Measurements from ENCODE around the gene RFX1.
A peak's percentile ranks its signal among the peaks of the same experiment; 100 is the strongest.

Gene RFX1

DNA sequence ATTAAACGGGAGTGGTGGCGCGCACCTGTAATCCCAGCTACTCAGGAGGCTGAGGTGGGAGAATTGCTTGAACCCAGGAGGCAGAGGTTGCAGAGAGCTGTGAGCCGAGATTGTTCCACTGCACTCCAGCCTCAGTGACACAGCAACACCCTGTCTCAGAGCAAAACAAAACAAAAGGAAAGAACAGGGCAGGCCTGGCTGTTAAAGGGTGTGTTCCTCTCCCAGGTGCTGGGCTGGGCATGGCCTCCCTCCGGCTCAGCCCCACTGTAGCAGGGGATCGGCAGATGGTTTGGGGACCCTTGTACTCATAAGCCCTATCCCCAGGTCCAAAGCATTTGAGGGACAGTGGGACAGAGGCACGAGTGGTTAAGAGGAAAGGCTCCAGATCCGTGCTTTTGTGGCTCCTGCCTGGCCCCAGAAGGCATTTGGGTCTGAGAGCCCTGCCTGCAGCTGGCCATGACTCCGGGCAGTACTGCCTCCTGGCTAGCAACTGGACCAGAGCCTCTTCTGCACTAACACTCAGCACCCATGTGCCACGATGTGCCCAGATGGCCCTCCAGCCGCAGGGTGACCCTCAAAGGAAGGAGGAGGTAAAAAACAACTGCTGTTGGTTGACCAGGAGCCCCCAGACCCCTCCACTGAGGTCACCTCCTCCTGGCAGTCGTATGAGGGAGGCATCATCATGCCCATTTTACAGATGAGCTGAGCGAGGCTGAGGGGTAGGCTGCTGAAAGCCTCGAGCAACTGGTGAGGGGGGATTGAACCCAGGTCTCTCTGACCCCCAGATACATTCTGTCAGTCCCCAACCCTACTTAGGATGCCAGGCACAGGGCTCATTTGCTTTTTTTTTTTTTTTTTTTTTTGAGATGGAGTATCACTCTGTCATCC, 10.0 kb downstream of the RFX1 start:
- DNase-seq: no peak

DNA sequence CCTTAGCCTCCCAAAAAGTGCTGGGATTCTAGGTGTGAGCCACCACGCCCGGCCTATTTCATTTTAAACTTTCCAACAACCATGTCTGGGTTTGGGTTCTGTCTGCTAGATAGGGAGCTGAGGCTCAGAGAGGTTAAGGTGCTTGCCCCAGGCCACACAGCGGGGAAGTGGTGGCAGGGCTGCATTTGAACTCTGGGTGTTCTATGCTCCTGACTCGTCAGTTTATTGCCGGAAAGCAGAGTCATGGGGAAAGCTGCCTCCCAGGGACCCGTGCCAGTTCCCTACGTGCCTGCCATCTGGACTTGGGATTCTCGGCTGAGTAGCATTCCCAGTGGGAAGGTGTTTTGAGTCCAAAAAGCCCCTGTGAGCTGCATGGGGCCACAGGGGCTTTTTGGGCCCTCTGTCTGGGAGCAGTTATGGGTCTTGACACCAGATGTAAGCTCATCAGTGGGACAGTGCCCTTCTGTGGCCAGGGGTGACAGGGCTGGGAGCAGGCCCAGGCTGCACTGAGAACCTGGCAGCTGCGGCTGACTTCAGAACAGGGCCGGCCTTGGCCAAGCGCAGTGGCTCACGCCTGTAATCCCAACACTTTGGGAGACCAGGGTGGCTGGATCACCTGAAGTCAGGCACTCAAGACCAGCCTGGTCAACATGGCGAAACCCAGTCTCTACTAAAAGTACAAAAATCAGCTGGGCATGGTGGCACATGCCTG, 10.9 kb downstream of the RFX1 start:
- DNase-seq: no peak

DNA sequence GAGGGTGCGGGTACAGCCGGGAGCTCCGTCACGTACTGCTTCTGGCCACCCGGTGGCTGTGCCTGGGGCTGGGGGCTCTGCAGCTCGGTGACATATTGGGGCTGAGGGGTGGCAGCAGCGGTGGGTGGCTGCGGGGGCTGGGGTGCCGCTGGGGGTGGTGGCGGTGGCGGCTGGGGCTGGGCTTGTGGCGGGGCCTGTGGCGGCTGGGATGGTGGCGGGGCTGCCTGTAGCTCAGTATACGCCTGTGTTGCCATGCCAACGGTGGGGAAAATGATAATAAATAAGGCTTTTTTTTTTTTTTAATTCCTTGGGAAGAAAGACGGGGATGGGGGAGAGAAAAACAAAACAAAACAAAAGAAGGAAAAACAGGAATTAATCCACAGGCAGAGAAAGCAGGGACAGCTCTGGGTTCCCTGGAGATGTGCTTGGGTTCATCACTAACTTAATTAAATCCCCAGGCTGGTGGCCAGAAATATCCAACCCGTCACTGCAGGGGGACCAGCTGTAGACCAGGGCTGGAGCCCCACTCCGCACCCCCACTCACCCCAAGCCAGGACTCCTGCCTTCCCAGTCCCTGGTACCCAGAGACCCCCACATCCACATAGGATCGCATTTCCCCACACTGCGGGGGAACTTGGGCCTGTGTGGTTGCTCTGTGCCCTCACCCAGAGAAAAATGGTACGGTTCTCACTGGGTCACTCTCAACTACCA, 12.4 kb downstream of the RFX1 start:
- DNase-seq: no peak

DNA sequence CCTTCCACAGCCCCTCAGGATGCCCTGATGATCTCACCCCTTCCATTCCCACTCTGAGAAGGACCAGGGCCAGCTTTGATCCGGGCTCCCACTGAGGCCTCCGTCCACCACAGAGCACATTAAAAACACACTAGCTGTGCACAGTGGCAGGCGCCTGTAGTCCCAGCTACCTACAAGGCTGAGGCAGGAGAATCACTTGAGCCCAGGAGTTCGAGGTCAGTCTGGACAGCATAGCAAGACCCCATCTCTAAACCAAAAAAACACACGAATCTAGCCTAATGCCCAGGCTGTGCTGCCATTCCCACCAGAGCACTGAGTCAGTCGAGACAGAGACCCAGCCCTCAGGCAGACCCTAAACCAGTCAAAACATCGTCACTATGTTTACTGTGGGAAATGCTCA, 14.1 kb downstream of the RFX1 start:
- no peak for DNase-seq

DNA sequence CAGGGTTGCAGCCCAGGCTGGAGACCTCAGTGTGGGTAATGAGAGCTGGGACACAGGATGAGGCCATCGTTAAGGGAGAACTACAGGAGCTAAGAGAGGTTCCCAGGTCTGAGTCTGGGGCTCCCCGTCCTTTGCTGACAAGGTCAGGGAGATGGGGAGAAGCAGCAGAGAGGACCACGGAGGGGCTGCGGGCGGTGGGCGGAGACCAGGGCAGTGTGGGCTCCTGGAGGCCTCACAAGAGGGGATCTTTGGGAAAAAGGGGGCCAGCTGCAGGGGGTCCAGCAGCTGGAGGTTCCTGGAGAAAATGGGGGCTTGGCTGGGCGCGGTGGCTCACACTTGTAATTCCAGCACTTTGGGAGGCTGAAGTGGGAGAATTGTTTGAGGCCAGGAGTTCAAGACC, 16.0 kb downstream of the RFX1 start:
- no peak for DNase-seq

DNA sequence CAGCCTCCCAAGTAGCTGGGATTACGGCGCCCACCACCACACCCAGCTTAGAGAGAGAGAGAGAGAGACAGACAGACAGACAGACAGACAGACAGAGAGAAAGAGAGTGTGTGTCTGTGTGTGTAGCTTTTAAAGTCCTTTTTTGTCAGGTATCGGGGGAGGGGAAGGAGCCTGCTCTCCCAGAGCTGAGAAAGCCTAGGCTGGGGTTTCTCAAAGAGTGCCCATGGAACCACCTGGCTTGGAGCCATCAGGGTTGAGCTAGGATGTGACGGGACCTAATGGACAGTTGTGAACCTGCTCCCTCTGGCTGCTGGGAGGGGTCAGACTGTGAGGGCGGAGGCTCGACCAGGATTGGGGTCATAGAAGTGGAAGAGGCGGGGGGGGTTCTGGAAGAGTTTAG, 16.6 kb downstream of the RFX1 start:
- no peak for DNase-seq

DNA sequence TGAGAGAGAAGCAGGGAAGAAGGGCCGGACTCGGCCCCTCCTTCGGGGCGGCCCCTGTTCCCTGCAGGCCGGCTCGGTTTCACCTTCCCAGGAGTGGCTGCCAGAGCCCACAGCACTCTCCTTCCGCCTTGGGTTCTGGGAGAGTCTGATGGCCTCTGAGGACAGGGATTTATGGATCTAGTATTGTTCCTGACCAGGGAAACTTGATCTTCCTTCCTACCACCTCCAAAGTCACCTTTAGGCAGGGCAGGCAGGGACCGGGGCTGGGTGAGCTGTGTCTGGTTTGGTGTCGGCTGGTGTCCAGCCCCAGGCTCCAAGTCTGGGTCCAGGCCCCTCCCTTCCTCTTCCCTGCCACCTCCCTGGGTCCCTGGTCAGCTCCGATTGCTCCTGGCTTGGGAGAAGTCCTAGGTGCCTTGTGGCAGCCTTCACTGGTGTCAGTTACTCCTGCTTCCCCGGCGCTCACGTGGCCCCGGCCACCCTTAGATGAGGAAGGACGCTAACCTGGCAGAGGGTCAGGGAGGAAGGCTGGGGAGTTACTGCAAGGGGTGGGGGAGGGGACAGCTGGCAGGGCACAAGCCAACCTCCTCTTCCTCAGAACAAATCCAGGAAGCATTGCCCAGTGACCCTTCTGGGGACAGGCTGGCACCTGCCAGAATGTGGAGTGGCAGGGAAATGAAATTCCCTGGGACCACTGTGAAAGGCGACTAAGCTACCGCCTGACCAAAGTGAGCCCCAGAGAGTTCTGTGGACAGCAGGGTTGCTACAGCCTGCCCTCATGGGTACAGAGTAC, 18.8 kb downstream of the RFX1 start:
- no peak for DNase-seq

DNA sequence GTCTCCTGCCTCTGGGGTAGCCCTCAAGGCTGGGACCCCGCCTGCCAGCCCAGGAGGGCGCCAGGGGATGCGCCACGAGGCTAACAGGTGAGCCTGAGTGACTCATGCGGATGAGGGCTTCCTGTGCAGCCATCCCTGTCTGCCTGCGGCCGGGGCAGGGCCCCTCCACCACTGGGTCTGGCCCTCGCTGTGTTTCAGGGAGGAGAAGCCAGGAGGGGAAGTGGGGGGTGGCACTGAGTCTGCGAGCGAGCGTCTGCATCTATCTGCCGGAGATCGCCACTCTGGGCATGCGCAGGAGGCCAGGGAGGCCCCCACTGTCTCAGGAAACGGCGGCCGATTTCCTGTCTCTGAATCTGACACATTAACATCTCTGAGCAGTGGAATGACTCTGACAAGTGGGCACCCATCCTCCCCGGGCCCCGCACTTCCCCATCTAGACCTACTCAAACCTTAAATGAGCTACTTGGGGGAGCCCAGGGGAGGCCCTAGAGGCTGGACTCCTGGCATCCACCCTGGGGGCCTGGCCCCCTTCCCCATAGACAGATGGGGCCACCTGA, 19.7 kb downstream of the RFX1 start:
- peak; percentile 98 for DNase-seq

DNA sequence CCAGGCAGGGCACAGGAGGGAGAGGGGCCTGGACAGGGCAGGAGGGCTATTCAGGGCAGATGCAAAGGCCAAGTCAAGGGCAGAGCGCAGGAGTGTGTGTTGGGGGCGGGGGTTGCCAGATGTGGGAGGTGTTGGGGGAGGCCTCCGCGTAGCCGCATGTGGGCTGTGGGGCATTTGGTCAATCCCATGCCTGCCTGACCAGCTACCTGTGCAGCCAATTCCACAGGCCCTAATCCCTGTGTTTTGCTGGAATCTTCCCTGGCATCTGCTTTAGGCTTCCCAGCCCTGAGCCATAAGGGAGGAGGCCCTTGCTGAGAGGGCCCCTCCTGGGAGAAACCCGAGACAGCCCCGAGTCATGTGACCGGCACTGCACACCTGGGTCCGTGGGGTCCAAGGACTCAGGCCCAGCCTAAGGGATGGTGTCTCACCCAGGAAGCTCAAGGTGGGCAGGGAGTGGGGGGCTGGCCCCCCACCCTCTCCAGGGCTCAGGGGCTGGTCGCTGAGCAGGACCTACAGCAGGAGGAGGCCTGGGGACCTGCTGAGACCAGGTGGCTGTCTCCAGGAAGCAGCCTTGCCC, 20.3 kb downstream of the RFX1 start:
- no peak for DNase-seq

DNA sequence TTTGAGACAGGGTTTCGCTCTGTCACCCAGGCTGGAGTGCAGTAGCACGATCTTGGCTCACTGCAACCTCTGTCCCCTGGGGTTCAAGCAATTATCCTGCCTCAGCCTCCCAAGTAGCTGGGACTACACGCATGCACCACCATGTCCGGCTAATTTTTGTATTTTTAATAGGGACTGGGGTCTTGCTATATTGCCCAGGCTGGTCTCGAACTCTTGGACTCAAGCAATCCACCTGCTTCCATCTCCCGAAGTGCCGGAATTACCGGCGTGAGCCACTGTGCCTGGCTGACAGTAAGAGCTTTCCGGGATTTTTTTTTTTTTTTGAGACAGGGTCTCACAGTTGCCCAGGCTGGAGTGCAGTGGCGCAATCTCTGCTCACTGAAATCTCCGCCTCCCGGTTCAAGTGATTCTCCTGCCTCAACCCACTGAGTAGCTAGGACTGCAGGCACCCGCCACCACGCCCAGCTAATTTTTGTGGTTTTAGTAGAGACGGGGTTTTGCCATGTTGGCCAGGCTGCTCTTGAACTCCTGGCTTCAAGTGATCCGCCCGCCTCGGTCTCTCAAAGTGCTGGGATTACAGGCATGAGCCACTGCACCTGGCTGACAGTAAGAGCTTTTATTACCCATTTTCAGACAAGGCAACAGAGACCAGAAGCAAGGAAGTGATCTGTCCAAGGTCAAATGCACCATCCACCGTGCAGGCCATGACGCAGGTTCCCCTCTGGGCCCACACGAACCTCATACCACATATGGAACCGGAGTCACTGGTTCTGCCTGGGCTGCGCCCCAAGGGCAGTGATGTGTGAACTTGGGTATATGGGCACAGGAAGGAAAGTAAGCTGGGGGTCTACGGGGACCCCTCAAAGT, 21.0 kb downstream of the RFX1 start:
- no peak for DNase-seq

DNA sequence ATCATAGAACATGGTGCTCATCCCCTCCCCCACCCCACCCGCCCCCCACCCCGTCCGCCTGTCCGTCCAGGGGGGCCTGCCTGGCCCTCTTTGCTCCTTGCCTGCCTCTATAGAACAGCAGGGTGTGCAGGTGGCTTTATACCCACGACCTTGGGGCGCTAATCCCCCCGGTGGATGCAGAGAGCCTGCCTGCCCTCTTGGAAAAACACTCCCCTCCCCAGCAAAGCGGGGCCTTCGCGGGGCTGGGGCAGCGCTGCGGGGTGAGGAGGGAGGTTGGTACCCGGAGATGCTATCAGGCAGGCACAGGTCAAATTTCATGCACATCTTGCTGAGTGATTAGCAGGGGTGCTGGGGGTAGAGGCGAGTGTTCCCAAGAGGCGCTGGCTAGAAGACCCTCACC, 21.9 kb downstream of the RFX1 start:
- DNase-seq: no peak

DNA sequence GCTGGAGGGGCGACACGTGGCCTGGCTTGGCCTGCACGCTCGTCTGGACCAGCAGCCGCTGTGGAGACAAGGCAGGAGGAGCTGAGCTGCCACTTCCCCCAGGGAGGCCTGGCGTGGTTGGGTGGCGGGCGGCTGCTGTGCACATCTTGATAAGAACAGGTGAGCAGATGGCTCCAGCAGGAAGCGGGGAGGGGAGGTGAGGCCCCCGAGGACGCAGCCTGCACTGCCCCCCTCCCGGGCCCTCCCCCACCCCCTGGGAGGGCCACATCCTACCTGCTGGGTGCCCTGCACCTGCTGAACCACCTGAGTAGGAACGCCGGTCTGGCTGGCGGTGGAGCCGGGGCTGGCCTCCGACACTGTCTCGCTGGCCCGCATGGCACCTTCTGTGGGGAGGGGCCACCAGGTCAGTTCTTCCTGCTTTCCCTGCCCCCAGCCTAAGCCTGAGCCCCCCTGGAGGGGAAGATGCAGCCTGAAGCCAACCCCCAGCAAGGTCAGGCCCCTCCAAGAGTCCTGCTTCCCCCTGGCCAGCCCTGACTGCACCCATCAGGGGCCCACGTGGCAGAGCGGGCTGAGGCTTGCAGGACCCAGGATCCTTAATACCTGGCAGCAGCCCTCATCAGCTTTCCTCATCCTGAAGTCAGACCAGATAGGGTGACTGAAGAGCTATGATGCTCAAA, 22.8 kb downstream of the RFX1 start:
- peak in 1 of 2 experiments; percentile 28 for DNase-seq

DNA sequence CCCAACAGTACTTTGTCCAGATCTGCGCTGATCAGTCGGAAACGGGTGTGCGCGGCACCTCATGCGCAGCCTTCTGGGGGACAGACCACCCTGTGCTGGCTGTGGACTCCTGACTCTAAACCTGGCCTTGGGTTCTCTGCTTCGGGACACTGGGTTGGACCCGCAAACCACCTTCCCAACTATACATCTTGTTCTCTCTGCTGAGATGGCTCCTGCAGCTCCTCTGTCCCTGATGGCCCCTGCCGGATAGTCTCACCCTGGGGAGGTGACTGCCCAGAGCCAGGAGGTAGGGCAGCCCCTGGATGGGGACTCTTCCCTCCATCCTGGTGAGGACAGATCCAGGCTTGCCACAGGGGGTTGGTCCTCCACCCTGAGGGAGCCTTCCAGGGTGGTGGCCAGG, 23.3 kb downstream of the RFX1 start:
- DNase-seq: no peak

DNA sequence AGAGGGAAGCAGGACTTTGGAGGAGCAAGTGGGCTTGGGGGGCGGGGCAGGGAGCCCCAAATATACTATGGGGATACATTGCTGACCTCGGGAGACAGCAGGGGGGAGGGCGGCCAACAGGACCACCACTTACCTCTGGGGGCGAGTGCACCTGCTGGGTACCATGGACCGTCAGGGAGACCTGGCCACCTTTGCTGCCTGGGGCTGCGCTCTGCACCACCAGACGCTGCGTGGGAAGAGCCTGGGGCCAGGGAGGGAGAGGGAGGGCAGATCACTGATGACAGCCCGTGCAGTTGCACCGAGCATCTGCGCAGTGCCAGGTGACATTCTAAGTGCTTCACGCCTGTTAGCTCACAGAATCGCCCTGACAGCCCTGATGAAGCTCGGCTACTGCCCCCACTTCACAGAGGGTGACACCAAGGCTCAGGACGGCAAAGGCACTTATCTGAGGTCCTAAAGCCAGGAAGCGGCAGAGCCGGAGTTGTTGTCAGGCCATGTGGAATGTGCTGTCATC, 24.1 kb downstream of the RFX1 start:
- DNase-seq: no peak

DNA sequence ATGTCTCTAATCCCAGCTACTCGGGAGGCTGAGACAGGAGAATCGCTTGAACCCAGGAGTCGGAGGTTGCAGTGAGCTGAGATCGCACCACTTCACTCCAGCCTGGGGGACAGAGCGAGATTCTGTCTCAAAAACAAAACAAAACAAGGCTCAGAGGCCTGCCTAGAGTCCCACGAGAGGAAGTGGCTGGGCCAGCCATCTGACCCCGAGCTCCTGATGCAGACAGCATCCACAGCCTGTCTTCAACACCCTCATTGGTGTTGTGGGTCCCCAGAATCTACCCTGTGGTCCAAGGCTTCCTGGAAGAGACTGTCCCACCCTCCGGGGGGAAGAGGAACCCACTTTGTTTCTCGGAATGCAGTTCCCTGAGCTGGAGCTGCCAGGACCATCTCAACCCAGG, 24.7 kb downstream of the RFX1 start:
- no peak for DNase-seq

DNA sequence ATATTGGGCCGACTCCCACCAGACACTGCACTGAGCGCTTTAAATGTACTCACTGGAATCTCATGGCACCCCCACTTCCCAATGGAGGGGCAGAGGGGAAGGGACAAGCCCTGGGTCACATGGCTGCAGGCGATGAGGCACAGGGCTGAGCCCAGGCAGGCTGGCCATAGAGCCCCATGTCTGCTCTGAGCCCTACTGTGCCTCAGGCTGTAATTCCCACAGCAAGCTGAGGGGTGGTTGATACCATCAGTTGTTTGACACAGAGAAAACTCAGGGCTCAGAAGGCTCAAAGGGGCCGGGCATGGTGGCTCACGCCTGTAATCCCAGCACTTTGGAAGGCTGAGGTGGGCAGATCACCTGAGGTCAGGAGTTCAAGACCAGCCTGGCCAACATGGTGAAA, 25.1 kb downstream of the RFX1 start:
- no peak for DNase-seq

DNA sequence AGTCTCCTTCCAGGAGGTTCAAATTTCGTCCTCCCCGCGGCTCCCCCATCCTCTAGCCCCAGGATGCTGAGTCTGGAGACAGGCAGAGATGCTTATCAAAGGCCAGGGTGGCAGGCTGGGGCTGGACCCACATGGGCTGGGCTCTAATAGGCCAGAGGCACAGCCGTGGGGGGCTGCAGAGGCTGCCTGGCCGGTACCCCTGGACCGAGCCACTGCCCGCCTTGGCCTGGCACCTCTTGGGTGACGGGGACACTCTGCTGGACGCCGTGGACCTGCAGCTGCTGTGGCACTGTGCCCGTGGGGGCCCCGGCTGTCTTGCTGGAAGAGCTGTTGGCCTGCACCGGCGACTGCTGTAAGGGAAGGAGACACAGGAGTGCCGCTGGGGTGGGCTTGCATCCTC, 25.8 kb downstream of the RFX1 start:
- DNase-seq: no peak

DNA sequence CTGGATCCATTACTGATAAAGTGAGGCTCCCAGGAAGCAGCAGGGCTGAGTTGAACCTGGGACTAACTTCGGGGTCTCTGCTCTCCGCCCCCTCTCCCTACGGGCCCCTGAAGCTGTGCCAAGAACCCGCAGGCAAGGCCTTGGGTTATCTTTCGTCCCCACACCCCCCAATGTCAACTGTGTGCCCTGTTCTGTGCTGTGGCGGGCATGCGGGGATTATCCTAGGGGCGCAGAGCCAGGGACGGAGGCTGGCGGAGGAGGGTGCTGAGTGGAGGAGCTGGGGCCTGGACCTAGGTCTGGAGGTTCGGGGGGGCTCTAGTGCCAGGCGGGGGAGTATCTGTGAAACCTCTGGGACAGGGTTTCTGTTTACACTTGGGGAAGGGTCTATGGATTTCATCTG, 26.4 kb downstream of the RFX1 start:
- DNase-seq: no peak

DNA sequence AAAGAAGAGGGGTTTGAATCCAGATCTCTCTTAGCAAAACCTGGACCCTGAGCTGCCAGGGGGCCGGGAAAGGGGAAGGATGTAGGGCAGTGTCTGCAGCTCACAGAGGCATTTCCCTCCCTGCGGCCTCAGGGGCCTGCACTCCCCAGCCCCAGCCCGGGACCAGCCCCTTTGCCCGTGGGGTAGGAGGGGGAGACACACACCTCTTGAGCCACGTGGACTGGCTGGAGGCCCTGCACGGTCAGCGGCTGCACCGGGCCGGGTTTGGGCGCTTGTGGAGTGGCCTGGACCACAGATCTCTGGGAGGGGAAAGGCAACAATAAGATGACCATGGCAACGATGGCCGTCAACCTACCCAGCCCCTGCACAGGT, 26.9 kb downstream of the RFX1 start:
- DNase-seq: no peak

Measured in activated CD4-positive, alpha-beta T cell treated with anti-CD3 and anti-CD28 coated beads, Interleukin-2, amount 50 U/mL, for 4 hours (primary cell).